ENCODE measurements around the gene SPAG9.

GRCh38 chr17:51124640-51125503 is 4.2 kb upstream of the SPAG9 start:
- TF ChIP-seq, protein P1, sequence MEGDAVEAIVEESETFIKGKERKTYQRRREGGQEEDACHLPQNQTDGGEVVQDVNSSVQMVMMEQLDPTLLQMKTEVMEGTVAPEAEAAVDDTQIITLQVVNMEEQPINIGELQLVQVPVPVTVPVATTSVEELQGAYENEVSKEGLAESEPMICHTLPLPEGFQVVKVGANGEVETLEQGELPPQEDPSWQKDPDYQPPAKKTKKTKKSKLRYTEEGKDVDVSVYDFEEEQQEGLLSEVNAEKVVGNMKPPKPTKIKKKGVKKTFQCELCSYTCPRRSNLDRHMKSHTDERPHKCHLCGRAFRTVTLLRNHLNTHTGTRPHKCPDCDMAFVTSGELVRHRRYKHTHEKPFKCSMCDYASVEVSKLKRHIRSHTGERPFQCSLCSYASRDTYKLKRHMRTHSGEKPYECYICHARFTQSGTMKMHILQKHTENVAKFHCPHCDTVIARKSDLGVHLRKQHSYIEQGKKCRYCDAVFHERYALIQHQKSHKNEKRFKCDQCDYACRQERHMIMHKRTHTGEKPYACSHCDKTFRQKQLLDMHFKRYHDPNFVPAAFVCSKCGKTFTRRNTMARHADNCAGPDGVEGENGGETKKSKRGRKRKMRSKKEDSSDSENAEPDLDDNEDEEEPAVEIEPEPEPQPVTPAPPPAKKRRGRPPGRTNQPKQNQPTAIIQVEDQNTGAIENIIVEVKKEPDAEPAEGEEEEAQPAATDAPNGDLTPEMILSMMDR (IDR thresholded peaks at IDR 0.05; ENCODE audit: low read depth, low read length, poor library complexity, severe bottlenecking) = no peak
- TF ChIP-seq EZH2phosphoT487 (IDR thresholded peaks at IDR 0.05; ENCODE audit: borderline replicate concordance, low read length) = no peak
